ENCODE measurements around the gene PLAC9.
A peak's percentile ranks its signal among the peaks of the same experiment; 100 is the strongest.
"Not testable (repeated sequence)": the region's sequence is repeated elsewhere in the genome, so short reads cannot be mapped to it uniquely, and the experiment has no call there.

The PLAC9 gene

GRCh38 chr10:80132299-80133139, at the start of gene PLAC9:
TSS of gene PLAC9 (plus strand) at chr10:80132730. CDS start at chr10:80132763, 33 bp downstream.
- in situ Hi-C loops (cut with HindIII; ENCODE audit: low pct_unique_long_range_greater_than_20kb, low sequenced_read_pairs) = no loop called here
- peak in 1 of 2 experiments; percentile 16 for DNase-seq (ENCODE audit: low read depth in 1 of 2, low spot score in 1 of 2)
- no peak for TF ChIP-seq JUND (IDR thresholded peaks at IDR 0.05; ENCODE audit: low read depth)

GRCh38 chr10:80090121-80090520, 42.4 kb upstream of the PLAC9 start:
- no peak for DNase-seq (ENCODE audit: low read depth in 1 of 2, low spot score in 1 of 2)
- in situ Hi-C loops (cut with HindIII; ENCODE audit: low pct_unique_long_range_greater_than_20kb, low sequenced_read_pairs) = no loop called here
- TF ChIP-seq JUND (IDR thresholded peaks at IDR 0.05; ENCODE audit: low read depth) = no peak

- TF ChIP-seq JUND (IDR thresholded peaks at IDR 0.05; ENCODE audit: low read depth) = no peak
- no peak for DNase-seq (ENCODE audit: low read depth in 1 of 2, low spot score in 1 of 2)
- in situ Hi-C loops (cut with HindIII; ENCODE audit: low pct_unique_long_range_greater_than_20kb, low sequenced_read_pairs) = no loop called here
Observed at GRCh38 chr10:80094231-80094630, 38.3 kb upstream of the PLAC9 start.

- in situ Hi-C loops (cut with HindIII; ENCODE audit: low pct_unique_long_range_greater_than_20kb, low sequenced_read_pairs) = not testable (repeated sequence)
Observed at GRCh38 chr10:80098272-80098671, 34.3 kb upstream of the PLAC9 start.

GRCh38 chr10:80099295-80099694, 33.2 kb upstream of the PLAC9 start:
- in situ Hi-C loops (cut with HindIII; ENCODE audit: low pct_unique_long_range_greater_than_20kb, low sequenced_read_pairs); DNase-seq (ENCODE audit: low read depth in 1 of 2, low spot score in 1 of 2): not testable (repeated sequence)

More at GRCh38 chr10:80098272-80098671, 34.3 kb upstream of the PLAC9 start:
- DNase-seq (ENCODE audit: low read depth in 1 of 2, low spot score in 1 of 2) = not testable (repeated sequence)

GRCh38 chr10:80100116-80100515, 32.4 kb upstream of the PLAC9 start:
- no peak for DNase-seq (ENCODE audit: low read depth in 1 of 2, low spot score in 1 of 2)
- TF ChIP-seq JUND (IDR thresholded peaks at IDR 0.05; ENCODE audit: low read depth) = no peak
- in situ Hi-C loops (cut with HindIII; ENCODE audit: low pct_unique_long_range_greater_than_20kb, low sequenced_read_pairs) = no loop called here

- in situ Hi-C loops (cut with HindIII; ENCODE audit: low pct_unique_long_range_greater_than_20kb, low sequenced_read_pairs) = no loop called here
- DNase-seq (ENCODE audit: low read depth in 1 of 2, low spot score in 1 of 2) = peak in 1 of 2 experiments; percentile 83
- TF ChIP-seq JUND (IDR thresholded peaks at IDR 0.05; ENCODE audit: low read depth) = no peak
Observed at GRCh38 chr10:80100861-80101695, 31.5 kb upstream of the PLAC9 start.

GRCh38 chr10:80104066-80104926, 28.2 kb upstream of the PLAC9 start:
- DNase-seq (ENCODE audit: low read depth in 1 of 2, low spot score in 1 of 2) = no peak
- no peak for TF ChIP-seq JUND (IDR thresholded peaks at IDR 0.05; ENCODE audit: low read depth)
- in situ Hi-C loops (cut with HindIII; ENCODE audit: low pct_unique_long_range_greater_than_20kb, low sequenced_read_pairs) = no loop called here

- no peak for DNase-seq (ENCODE audit: low read depth in 1 of 2, low spot score in 1 of 2)
- in situ Hi-C loops (cut with HindIII; ENCODE audit: low pct_unique_long_range_greater_than_20kb, low sequenced_read_pairs) = no loop called here
- TF ChIP-seq JUND (IDR thresholded peaks at IDR 0.05; ENCODE audit: low read depth) = no peak
Observed at GRCh38 chr10:80108576-80109239, 23.8 kb upstream of the PLAC9 start.

GRCh38 chr10:80110986-80111385, 21.5 kb upstream of the PLAC9 start:
- no peak for DNase-seq (ENCODE audit: low read depth in 1 of 2, low spot score in 1 of 2)
- in situ Hi-C loops (cut with HindIII; ENCODE audit: low pct_unique_long_range_greater_than_20kb, low sequenced_read_pairs) = no loop called here
- no peak for TF ChIP-seq JUND (IDR thresholded peaks at IDR 0.05; ENCODE audit: low read depth)

GRCh38 chr10:80118669-80119068, 13.9 kb upstream of the PLAC9 start:
- TF ChIP-seq JUND (IDR thresholded peaks at IDR 0.05; ENCODE audit: low read depth) = no peak
- in situ Hi-C loops (cut with HindIII; ENCODE audit: low pct_unique_long_range_greater_than_20kb, low sequenced_read_pairs) = no loop called here
- no peak for DNase-seq (ENCODE audit: low read depth in 1 of 2, low spot score in 1 of 2)
